ENCODE measurements around the gene FARS2.

The FARS2 gene

DNA sequence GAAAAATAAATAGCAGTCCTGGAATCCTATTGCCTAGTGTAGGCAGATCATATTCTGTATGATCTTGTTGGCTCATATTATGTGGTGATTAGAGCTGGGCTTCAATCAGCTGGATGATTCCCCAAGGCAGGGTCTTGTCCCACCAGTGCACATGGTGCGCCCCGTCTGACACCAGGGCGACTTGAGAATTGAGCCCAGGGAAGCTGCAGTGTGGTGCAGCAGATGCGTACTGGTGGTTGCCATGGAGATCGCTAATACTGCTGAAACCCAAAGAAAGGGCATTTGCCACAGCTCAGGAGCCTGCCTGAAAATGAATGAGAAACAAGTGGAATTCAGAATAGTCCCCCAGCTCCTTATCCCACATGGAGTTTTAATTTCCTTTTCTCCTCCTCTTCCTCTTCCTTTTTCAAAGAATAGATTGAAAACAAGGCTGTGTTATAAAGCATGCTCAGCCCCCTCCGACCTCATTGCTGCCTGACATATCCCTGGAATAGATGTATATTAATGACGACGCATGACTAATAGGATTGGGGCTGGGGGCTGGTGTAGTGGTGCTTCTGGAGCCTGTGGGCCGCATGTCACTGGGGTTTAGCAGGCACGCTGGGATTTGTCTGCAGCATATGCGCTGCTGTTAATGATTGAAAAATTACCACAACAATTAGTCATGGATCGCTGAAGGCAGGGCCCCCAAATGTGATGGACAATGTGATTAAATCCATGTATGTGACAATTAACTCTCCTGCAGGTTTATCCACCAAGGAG lies 210.5 kb downstream of the FARS2 start:
- no peak for DNase-seq

DNA sequence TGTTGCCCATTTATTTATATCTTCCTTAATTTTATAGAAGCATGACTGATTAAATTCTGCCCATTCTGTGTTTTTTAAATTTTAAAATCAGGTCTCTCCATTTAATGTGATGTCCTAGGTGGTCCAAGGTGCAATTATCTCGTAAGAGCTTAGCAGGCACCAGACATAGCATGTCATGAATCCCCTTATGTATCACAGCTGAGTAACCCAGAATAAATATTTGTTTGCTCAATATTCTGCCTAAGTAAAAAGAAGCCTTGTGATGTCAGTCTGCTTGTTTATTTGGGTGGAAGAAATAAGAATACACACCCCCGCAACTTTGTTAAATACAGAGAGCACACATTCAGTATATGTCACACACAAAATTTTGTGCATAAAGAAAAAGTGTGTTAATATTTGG lies 211.3 kb downstream of the FARS2 start:
- no peak for DNase-seq

DNA sequence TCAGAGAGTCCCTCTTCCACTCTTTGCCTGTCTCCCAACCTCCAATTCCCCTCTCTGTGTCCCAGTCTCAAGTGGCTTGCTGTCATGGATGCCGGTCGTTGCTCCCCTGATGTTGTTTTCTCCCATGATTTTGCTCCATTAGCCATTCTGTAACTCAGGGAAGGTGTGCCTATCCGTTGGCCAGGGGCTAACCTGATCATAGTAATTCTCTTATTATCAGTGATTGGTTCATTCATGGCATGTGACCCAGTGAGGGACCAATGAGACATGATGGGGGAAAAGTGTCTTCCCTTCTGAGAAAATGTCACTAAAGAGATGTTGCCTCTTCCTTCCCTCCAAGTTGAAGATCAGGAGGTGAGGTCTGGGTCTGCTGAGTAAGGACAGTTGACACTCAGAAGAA lies 214.5 kb downstream of the FARS2 start:
- DNase-seq, result no peak

DNA sequence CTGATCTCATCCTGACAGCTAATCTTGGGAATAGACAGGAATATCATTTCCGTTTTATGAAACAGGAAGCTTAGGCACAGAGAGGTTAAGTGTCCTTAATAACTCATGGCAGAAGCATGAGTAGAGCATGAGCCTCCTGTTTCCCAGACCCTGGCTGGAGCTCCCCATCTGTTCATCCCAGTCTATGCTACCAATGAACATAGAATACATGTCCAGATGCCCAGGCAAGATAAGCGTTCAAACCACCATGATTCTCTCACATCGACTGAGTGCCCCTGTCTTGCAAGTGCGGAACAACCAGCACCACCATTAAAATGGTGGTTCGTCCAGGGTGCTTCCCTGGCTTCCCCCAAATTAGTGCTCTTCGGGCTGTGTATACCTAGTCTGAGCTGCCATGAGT lies 217.1 kb downstream of the FARS2 start:
- DNase-seq, result no peak

DNA sequence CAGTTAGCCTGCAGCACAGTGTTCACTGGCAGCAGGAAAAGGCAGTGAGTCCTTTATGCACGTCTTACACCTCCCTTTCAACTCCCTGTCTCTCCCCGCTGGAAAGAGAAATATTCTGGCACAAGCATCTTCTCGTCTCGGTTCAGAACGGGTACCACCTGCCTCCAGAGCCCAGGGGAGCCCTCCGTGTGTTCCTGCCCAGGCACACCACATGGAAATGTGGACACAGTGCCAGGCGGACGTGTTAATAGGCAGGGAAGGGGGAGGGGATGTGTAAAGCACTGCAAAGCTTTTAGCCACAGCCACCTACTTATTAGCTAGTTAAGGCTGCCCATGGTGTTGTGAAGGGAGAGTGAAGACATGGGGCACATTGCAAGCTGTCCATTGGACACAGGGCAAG lies 219.7 kb downstream of the FARS2 start:
- no peak for DNase-seq

DNA sequence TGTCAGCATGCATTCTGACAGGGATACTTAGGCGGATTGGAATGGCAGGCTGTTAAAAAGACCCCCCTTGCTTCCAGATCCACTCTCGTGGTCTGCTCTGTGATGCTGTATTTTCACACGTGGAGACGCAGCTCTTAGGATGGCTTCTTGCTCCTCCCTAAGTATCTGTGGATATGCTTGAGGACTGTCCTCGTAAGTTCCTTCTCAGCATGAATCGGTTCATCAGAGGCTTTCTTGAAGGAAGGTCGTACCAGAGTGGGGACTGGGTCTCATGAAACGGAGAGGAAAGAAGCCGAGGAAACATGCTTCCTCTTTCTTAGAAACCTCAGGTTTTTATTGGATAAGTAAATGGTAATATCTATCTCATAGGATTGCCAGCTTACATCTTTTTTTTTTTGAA lies 220.4 kb downstream of the FARS2 start:
- no peak for DNase-seq

DNA sequence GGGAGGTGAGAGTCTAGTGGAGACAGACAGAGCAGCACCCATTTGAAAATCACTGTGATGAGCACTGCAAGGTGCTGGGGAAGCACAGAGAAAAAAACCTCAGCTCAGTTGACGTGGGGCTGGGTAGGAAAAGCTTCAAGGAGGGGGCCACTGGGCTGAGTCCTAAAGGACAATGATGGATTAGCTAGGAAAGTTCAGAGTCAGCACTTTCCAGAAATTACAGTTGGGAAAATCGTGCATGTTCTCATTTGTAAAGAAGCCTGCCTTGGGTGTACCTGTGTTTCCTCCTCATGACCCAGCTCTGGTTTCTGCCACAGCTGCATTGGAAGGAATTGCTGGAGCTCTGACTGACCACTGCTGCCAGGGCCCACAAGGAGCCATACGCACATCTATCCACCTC lies 221.3 kb downstream of the FARS2 start:
- no peak for DNase-seq

DNA sequence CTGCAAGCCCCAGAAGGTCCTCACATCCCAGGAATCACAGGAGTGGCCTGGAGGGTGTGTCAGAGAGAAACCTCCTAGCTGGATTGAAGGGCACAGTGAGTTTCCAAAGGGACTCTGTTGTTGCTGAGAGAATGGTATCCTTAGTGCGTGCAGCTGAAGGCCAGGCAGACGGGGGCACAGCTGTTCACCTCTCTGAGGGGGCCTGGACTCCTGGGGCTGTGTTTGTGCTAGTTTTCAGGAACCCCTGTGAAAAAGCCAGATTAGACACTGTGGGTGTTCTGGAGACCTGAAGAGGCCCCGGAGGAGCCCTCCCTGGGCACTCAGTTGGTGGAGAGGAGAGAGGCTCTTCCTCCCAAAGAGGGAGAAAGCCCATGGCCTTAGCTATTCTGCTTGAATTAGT lies 223.4 kb downstream of the FARS2 start:
- DNase-seq, result no peak

DNA sequence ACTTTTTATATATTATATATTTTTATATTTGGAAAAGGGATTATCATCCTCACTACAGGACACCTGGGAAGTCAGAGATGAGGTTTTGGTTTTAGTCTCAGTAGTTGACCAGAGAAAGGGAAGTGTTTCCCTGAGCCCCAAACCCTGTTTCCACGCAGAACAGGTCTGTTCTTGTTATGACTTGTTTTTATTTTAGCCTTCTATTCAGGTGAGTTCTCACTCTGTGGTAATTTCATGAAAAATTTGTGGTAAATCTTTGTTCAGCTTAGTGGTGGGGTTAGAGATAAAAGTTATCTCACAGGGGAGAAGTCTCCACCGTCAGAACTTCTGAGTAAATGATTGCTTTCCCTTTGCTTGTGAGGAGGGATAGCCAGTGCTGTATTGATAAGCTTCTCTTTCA lies 224.9 kb downstream of the FARS2 start:
- no peak for DNase-seq

DNA sequence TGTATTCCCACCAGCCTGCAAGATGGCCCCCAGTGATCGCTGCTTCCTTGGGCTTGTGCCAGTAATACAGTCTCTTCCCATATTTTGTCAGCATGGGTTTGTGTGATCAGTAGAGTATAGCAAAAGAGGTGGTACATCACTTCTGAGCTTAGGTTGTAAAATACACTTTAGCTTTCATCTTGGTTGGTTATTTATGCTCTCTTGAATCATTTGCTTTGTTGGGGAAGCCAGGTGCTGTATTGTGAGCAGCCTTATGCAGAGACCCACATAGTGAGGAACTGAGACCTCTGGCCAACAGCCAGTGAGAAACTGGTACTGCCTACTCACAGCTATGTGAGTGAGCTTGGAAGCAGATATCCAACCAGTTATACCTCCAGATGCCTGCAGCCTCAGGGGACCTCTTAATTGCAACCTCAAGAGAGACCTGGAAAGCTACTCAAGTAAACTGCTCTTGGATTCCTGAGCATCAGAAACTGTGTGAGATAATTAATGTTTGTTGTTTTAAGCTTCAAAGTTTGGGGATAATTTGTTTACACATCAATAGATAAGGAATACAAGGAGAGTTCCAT lies 229.3 kb downstream of the FARS2 start:
- DNase-seq, result no peak

DNA sequence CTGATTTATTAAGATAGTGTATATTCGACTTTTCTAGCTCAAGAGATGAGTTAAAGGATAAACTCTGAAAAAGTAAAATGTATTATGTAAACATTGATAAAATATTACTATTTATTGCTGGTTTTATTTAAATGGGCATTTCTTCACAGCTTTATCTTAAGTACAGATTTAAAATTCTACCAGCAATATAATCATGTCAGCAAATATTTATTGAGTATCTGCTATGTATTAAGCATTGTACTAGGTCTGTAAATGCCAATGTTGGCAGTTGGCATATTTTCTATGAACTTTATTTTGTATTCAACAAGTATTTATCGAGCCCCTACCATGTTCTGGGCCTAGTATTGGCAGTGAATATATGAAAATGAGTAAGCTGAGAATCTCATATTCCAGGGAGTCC lies 231.0 kb downstream of the FARS2 start:
- DNase-seq, result no peak

DNA sequence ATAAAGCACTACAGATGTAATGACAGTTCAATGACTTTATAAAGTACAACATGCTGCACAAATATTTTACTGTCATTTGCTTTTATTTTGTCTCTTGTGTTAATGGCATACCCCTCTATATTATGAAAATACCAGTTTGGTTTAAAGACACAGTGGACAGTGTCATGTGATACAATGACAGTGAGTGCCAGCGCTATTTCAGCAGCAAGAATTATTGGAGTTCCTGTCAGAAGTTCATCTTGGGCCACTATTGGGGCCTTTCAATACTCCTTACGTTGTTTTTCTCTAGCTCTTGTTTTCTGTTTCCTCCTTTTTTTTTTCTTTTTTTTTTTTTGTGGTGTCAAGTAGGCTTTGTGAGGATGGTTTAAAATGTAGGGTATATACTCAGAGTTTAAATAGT lies 232.5 kb downstream of the FARS2 start:
- DNase-seq, result no peak

DNA sequence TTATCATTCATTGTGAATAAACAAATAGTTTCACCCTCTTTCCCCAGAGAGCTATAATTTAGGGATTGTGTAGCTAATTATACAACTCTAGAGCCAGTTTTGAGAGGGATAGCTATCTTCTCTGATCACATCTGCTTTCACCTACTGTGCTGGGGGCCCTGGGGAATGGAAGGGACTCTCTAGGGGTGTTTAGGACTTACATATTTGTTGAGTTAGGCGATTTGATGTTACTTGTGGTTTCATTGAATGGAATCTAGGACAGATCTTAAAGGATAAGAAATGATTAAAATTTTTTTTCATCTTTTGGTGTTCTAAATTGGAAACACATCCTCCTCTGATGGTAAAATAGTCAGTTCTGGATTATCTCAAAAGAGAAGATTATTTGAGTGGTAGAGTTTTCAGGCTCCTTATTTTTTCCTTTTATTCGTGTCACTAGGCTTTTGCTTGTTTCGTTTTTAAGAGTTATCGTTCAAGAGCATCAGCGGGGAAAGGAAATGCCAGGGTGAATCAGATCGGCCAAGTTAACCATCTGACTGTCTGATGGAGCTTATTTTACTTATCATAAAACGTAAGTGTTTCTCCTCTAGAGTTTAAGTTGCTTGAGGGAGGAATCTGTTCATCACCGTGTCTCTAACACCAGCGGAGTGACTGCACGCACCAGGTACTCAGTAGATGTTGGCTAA lies 236.7 kb downstream of the FARS2 start:
- no peak for DNase-seq

DNA sequence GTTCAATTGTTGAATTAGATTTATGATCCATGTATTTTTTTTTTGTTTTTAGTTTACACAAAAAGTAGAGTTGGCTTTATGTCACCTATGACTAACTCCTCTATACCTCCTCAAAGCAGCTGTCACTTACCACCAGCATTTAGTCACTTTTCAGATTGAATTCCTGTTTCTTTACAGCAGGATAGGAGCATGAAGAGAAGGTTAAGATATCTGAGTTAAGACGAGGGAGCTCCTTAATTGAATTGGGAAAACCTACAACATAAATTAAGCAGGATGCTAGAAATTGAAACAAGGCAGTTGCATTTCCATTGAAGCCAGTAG lies 237.2 kb downstream of the FARS2 start:
- DNase-seq, result no peak

DNA sequence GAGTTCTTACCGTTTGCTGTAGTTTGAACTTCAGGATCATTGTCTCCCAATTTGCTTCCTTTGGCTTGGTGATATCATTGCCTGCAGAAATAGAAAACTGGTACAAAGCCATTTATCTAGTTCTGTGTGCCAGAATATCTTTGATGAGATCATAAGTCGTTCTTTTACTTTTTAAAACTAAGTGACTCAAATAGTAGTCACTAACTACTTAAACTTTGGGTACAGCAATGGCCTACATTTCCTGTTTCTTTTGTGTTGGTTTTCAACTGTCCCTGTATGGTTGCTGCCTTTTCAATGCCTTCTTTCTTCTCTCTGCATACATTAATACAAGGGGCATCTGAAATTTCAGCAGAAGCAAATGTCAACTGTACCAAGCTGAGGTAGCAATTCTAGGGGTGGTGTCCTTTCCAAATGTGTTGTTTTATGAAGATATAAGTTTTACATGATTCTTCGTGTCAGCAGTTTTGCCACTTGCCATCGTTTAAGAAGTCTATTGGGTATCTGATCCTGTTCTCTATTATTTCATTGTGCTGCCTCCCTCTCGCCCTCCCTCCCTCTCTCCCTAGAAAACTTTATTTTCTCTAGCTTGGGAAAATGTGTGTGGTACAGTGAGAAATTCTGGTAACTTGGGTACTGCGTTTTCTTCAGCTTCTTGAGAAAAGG lies 238.5 kb downstream of the FARS2 start:
- DNase-seq, result no peak

DNA sequence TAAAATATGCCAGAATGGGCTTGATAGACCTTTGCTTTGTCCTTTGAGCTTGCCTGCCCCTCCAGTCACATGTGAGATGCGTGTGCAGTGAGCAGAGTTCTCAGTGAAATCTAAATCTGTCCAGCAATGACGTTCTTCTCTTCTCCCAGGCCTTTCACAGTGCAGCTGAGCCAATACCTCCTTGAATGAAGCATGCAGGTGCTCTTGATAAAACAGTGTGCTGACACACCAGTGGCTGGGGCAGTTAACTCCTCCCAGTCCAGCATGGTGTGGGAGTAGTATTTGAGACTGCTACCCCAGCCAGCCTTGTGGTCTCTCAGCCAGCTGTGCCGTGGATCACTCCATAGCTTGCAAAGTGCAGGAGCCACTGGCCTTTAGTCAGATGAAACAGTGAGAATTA lies 240.5 kb downstream of the FARS2 start:
- DNase-seq, result no peak

DNA sequence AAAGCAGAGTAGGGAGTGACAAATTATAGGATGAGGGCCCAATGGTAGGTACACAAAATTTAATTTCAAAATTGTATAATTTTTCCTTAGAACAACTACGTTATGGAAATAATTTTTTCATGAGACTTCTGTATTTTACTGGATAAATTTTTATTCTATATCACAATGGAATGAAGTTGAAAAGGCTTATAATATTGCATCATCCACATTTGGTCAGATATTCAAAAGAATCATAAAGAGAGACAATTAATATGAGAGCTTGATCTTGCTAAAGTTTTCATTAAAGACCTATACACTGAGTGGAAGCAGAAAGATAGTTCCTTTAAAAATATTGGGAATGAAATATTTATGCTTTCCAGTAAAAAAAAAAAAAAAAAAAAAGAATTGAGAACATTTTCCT lies 242.8 kb downstream of the FARS2 start:
- no peak for DNase-seq

DNA sequence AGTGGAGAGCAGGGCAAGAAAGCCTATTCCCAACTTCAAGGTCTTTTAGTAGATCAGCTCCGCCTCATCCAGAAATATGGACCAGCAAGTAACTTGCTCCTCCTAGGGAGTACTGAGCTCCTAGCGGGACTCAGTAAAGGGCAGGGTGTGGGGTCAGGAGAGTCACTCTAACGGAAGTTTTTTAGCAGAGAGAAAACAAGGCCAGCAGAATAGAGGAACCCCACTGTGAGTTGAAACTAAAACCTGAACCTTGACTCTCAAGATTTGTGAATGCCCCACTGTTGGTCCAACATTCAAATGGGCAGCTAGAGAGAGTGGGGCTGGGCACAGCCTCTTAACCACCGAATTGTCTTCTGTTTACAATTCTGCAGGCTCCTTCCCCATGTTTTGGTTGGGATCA lies 244.8 kb downstream of the FARS2 start:
- no peak for DNase-seq

DNA sequence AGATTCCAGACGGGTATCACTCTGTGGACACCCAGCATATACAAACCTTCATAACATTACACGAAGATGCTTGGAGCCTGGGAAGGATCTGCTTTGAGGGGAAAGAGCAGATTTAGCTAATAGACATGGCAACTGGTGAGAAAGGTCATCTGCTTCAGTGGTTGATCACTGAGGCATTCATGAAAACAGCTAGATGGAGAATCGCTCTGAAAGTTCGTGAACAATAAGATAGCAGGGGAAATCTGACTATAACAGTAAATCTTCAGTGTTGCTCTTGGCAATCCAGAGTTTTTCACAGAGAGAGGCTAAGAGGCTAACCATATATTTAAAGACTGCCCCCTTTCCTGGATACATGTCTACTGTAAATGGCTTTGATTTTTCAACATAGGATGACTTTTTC lies 245.3 kb downstream of the FARS2 start:
- no peak for DNase-seq

DNA sequence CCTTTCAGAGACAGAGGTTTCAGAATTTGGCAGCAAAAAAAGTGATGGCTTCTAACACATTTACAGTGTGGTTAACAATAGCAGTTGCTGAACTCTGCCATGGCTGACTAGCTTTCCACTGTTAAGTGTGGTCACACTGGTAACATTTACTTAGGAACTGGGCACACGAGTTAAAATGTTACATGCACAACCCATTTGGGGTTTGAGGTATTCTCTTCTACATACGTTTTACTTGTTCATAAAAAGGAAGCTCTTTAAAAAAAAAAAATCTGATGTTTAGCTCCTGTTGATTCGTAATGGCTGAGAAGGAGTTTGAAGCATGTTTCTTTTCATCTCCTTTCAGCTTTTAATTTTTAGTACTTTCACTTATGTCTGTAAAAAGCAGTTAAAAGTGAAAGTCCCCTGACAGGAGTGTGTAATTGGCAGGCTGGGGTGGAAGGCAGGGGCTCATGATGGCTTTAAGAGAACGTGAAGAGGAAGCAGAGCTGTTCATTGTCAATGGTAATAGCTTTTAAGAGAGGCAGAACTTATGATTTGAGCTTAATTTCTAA lies 245.9 kb downstream of the FARS2 start:
- DNase-seq, result no peak

DNA sequence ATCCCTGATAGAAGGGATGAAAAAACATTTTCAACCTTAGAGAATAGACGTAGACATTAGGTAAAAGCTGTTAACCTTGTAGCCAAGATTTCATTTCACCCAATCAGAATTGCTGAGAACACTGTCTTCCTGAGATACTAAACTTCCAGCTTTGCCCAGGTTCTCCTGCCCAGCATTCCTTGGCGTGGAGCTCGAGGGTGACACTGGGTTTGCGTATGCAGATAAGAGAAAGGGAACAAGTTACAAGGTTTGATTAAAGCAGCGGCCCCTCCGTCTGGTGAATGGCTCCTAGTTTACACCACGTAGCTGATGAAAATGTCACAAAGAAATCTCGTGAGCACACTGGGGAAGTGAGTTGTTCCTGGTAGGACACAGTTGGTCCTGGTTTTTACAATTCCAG lies 247.8 kb downstream of the FARS2 start:
- no peak for DNase-seq

DNA sequence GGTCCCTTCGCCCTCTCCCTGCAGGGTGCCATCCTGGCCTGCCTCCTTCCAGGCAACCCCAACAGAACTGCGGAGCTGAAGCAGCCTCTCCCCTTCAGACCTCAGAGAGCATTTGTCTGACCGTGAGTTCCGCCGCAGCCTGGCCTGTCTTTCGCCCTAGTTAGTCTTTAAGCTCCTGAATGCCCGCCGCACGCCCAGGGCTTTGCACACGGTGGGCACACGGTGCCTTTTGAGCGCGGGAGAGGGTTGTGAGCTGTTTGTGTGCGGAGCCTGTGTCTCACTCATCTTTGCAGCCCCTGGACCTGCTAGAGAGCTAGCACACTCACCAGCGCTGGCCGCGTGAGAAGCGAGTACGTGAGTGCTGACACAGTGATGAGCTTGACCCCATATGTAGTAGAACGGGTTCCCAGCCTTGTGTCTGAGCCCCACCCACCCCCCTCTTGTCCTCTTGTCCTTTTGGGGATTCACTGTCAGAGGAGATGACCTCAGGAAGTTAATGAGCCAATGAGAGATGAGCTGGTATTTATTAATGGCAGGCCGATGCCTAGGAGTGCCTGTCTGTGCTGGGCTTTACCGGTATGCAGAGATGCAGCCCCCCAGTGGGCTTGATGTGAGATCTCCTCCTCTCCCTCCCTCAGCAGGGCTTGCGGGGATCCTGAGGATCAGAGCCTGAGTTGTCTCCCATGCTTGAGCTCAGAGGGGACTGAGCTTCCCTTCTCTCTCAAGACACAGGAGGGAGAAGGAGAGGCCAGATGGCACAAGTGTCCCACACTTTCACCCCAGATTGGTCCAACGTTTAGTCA lies 249.2 kb downstream of the FARS2 start:
- DNase-seq, result no peak

DNA sequence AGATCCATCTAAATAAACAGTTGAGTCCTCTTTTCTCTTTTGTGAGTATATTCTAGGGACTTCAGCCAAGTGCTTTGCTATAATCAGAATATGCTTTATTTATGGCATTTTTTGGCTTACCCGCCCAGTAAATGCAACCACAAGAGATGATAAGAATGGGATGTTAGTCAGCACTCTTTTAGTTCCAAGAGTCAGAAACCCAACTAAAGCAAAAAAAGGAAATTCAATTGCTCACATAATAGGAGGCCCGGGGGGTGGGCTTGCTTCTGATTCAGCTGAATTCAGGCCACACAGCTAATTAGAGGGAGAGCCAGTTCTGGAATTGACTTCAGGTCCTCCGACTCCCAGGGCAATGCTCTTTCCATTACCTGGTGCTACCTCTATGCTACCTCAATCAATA lies 250.6 kb downstream of the FARS2 start:
- DNase-seq, result no peak
